Measurements from ENCODE around the gene USP17L21. TPM values are rescaled to one million over a fixed set of nuclear protein-coding genes. Genes with fewer than 3 reads are reported as not detected.
"Not testable (repeated sequence)": the region's sequence is repeated elsewhere in the genome, so short reads cannot be mapped to it uniquely, and the experiment has no call there.

The USP17L21 gene, protein sequence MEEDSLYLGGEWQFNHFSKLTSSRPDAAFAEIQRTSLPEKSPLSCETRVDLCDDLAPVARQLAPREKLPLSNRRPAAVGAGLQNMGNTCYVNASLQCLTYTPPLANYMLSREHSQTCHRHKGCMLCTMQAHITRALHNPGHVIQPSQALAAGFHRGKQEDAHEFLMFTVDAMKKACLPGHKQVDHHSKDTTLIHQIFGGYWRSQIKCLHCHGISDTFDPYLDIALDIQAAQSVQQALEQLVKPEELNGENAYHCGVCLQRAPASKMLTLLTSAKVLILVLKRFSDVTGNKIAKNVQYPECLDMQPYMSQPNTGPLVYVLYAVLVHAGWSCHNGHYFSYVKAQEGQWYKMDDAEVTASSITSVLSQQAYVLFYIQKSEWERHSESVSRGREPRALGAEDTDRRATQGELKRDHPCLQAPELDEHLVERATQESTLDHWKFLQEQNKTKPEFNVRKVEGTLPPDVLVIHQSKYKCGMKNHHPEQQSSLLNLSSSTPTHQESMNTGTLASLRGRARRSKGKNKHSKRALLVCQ
- not detected in 2 replicates for total RNA-seq

DNA sequence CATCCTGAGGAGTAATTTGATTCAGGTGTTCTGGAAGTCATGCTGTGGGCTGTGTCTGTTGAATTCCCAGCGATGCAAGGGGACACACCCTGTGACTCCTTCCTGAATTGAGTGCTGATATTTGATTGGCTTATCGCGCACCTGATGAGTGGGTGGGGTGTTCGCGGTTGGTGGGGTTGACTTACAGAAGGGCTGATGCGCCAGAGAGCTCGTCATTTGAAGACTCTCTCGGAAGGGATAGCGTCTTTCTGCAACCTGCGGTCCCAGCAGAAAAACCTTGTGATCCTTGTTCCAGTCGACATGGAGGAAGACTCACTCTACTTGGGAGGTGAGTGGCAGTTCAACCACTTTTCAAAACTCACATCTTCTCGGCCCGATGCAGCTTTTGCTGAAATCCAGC, at the start of gene USP17L21:
USP17L21 (plus strand) TSS at position 301 of the 400 bp plus-strand sequence; CDS start at position 301, 0 bp downstream.
- intact Hi-C loops (cut with micrococcal nuclease): not testable (repeated sequence)

DNA sequence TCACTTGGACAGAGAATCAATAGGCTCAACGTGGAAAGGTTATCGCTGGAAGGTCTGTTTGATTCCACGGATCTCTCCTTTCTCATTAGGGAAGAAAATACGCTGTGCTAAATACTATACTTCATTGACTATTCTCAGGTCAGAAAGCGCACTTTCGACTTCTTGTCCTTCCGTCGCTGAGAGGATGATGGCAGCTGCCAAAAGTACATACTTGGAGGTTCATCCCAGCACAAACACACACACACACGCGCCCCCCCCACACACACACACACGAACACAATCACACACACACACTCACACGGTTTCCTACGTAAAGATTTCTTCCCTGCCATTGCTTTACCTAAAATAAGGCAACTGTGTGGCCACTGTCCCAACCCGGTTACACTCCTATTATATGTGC, 48.0 kb upstream of the USP17L21 start:
- intact Hi-C loops (cut with micrococcal nuclease): not testable (repeated sequence)

DNA sequence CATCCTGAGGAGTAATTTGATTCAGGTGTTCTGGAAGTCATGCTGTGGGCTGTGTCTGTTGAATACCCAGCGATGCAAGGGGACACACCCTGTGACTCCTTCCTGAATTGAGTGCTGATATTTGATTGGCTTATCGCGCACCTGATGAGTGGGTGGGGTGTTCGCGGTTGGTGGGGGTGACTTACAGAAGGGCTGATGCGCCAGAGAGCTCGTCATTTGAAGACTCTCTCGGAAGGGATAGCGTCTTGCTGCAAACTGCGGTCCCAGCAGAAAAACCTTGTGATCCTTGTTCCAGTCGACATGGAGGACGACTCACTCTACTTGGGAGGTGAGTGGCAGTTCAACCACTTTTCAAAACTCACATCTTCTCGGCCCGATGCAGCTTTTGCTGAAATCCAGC, 47.6 kb upstream of the USP17L21 start, which contains the start of gene USP17L11:
USP17L11 (plus strand) TSS at position 301 of the 400 bp plus-strand sequence; CDS start at position 301, 0 bp downstream.
- intact Hi-C loops (cut with micrococcal nuclease): not testable (repeated sequence)

DNA sequence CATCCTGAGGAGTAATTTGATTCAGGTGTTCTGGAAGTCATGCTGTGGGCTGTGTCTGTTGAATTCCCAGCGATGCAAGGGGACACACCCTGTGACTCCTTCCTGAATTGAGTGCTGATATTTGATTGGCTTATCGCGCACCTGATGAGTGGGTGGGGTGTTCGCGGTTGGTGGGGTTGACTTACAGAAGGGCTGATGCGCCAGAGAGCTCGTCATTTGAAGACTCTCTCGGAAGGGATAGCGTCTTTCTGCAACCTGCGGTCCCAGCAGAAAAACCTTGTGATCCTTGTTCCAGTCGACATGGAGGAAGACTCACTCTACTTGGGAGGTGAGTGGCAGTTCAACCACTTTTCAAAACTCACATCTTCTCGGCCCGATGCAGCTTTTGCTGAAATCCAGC, 42.8 kb upstream of the USP17L21 start, which contains the start of gene USP17L12:
USP17L12 (plus strand) TSS at position 301 of the 400 bp plus-strand sequence; CDS start at position 301, 0 bp downstream.
- intact Hi-C loops (cut with micrococcal nuclease): not testable (repeated sequence)

DNA sequence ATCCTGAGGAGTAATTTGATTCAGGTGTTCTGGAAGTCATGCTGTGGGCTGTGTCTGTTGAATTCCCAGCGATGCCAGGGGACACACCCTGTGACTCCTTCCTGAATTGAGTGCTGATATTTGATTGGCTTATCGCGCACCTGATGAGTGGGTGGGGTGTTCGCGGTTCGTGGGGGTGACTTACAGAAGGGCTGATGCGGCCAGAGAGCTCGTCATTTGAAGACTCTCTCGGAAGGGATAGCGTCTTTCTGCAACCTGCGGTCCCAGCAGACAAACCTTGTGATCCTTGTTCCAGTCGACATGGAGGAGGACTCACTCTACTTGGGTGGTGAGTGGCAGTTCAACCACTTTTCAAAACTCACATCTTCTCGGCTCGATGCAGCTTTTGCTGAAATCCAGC, 38.1 kb upstream of the USP17L21 start, which contains the start of gene USP17L13:
USP17L13 (plus strand) TSS at position 301 of the 400 bp plus-strand sequence; CDS start at position 301, 0 bp downstream.
- intact Hi-C loops (cut with micrococcal nuclease): not testable (repeated sequence)

DNA sequence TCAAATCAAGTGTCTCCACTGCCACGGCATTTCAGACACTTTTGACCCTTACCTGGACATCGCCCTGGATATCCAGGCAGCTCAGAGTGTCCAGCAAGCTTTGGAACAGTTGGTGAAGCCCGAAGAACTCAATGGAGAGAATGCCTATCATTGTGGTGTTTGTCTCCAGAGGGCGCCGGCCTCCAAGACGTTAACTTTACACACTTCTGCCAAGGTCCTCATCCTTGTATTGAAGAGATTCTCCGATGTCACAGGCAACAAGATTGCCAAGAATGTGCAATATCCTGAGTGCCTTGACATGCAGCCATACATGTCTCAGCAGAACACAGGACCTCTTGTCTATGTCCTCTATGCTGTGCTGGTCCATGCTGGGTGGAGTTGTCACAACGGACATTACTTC, 32.4 kb upstream of the USP17L21 start:
- intact Hi-C loops (cut with micrococcal nuclease): not testable (repeated sequence)

DNA sequence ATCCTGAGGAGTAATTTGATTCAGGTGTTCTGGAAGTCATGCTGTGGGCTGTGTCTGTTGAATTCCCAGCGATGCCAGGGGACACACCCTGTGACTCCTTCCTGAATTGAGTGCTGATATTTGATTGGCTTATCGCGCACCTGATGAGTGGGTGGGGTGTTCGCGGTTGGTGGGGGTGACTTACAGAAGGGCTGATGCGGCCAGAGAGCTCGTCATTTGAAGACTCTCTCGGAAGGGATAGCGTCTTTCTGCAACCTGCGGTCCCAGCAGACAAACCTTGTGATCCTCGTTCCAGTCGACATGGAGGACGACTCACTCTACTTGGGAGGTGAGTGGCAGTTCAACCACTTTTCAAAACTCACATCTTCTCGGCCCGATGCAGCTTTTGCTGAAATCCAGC, 28.6 kb upstream of the USP17L21 start, which contains the start of gene USP17L15:
USP17L15 (plus strand) TSS at position 301 of the 400 bp plus-strand sequence; CDS start at position 301, 0 bp downstream.
- intact Hi-C loops (cut with micrococcal nuclease): not testable (repeated sequence)

DNA sequence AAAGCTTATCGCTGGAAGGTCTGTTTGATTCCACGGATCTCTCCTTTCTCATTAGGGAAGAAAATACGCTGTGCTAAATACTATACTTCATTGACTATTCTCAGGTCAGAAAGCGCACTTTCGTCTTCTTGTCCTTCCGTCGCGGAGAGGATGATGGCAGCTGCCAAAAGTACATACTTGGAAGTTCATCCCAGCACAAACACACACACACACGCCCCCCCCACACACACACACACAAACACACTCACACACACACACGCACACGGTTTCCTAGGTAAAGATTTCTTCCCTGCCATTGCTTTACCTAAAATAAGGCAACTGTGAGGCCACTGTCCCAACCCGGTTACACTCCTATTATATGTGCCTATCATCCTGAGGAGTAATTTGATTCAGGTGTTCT, 24.2 kb upstream of the USP17L21 start:
- intact Hi-C loops (cut with micrococcal nuclease): not testable (repeated sequence)

DNA sequence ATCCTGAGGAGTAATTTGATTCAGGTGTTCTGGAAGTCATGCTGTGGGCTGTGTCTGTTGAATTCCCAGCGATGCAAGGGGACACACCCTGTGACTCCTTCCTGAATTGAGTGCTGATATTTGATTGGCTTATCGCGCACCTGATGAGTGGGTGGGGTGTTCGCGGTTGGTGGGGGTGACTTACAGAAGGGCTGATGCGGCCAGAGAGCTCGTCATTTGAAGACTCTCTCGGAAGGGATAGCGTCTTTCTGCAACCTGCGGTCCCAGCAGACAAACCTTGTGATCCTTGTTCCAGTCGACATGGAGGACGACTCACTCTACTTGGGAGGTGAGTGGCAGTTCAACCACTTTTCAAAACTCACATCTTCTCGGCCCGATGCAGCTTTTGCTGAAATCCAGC, 19.1 kb upstream of the USP17L21 start, which contains the start of gene USP17L17:
USP17L17 (plus strand) TSS at position 301 of the 400 bp plus-strand sequence; CDS start at position 301, 0 bp downstream.
- intact Hi-C loops (cut with micrococcal nuclease): not testable (repeated sequence)

DNA sequence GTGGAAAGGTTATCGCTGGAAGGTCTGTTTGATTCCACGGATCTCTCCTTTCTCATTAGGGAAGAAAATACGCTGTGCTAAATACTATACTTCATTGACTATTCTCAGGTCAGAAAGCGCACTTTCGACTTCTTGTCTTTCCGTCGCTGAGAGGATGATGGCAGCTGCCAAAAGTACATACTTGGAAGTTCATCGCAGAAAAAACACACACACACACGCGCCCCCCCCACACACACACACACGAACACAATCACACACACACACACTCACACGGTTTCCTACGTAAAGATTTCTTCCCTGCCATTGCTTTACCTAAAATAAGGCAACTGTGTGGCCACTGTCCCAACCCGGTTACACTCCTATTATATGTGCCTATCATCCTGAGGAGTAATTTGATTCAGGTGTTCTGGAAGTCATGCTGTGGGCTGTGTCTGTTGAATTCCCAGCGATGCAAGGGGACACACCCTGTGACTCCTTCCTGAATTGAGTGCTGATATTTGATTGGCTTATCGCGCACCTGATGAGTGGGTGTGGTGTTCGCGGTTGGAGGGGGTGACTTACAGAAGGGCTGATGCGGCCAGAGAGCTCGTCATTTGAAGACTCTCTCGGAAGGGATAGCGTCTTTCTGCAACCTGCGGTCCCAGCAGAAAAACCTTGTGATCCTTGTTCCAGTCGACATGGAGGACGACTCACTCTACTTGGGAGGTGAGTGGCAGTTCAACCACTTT, 14.6 kb upstream of the USP17L21 start, which contains the start of gene USP17L18:
USP17L18 (plus strand) TSS at position 678 of the 728 bp plus-strand sequence; CDS start at position 678, 0 bp downstream.
- intact Hi-C loops (cut with micrococcal nuclease): not testable (repeated sequence)

DNA sequence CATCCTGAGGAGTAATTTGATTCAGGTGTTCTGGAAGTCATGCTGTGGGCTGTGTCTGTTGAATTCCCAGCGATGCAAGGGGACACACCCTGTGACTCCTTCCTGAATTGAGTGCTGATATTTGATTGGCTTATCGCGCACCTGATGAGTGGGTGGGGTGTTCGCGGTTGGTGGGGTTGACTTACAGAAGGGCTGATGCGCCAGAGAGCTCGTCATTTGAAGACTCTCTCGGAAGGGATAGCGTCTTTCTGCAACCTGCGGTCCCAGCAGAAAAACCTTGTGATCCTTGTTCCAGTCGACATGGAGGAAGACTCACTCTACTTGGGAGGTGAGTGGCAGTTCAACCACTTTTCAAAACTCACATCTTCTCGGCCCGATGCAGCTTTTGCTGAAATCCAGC, 9.6 kb upstream of the USP17L21 start, which contains the start of gene USP17L19:
USP17L19 (plus strand) TSS at position 301 of the 400 bp plus-strand sequence; CDS start at position 301, 0 bp downstream.
- intact Hi-C loops (cut with micrococcal nuclease): not testable (repeated sequence)

DNA sequence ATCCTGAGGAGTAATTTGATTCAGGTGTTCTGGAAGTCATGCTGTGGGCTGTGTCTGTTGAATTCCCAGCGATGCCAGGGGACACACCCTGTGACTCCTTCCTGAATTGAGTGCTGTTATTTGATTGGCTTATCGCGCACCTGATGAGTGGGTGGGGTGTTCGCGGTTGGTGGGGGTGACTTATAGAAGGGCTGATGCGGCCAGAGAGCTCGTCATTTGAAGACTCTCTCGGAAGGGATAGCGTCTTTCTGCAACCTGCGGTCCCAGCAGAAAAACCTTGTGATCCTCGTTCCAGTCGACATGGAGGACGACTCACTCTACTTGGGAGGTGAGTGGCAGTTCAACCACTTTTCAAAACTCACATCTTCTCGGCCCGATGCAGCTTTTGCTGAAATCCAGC, 4.8 kb upstream of the USP17L21 start, which contains the start of gene USP17L20:
USP17L20 (plus strand) TSS at position 301 of the 400 bp plus-strand sequence; CDS start at position 301, 0 bp downstream.
- intact Hi-C loops (cut with micrococcal nuclease): not testable (repeated sequence)

DNA sequence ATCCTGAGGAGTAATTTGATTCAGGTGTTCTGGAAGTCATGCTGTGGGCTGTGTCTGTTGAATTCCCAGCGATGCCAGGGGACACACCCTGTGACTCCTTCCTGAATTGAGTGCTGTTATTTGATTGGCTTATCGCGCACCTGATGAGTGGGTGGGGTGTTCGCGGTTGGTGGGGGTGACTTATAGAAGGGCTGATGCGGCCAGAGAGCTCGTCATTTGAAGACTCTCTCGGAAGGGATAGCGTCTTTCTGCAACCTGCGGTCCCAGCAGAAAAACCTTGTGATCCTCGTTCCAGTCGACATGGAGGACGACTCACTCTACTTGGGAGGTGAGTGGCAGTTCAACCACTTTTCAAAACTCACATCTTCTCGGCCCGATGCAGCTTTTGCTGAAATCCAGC, 4.6 kb downstream of the USP17L21 start, which contains the start of gene USP17L22:
USP17L22 (plus strand) TSS at position 301 of the 400 bp plus-strand sequence; CDS start at position 301, 0 bp downstream.
- intact Hi-C loops (cut with micrococcal nuclease): not testable (repeated sequence)

DNA sequence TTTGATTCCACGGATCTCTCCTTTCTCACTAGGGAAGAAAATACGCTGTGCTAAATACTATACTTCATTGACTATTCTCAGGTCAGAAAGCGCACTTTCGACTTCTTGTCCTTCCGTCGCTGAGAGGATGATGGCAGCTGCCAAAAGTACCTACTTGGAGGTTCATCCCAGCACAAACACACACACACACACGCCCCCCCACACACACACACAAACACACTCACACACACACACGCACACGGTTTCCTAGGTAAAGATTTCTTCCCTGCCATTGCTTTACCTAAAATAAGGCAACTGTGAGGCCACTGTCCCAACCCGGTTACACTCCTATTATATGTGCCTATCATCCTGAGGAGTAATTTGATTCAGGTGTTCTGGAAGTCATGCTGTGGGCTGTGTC, 9.0 kb downstream of the USP17L21 start:
- intact Hi-C loops (cut with micrococcal nuclease): not testable (repeated sequence)

Other genes with a start within 250 kb of the USP17L21 start
- gene FAM90A26, start 92.5 kb upstream of the USP17L21 start, total RNA-seq: not detected in 2 replicates
- gene USP17L10, start 52.2 kb upstream of the USP17L21 start, total RNA-seq: not detected in 2 replicates
- gene USP17L11, start 47.5 kb upstream of the USP17L21 start, total RNA-seq: not detected in 2 replicates
- not detected in 2 replicates for gene USP17L12, start 42.7 kb upstream of the USP17L21 start, total RNA-seq
- not detected in 2 replicates for gene USP17L13, start 38.0 kb upstream of the USP17L21 start, total RNA-seq
- gene USP17L15, start 28.5 kb upstream of the USP17L21 start, total RNA-seq: not detected in 2 replicates
- not detected in 2 replicates for gene USP17L17, start 19.0 kb upstream of the USP17L21 start, total RNA-seq
- gene USP17L18, start 14.2 kb upstream of the USP17L21 start, total RNA-seq: not detected in 2 replicates
- gene USP17L19, start 9.5 kb upstream of the USP17L21 start, total RNA-seq: not detected in 2 replicates
- gene USP17L20, start 4.7 kb upstream of the USP17L21 start, total RNA-seq: not detected in 2 replicates
- not detected in 2 replicates for gene USP17L22, start 4.7 kb downstream of the USP17L21 start, total RNA-seq
- not detected in 2 replicates for gene USP17L24, start 62.3 kb downstream of the USP17L21 start, total RNA-seq
- gene USP17L25, start 67.0 kb downstream of the USP17L21 start, total RNA-seq: not detected in 2 replicates
- gene USP17L26, start 71.8 kb downstream of the USP17L21 start, total RNA-seq: not detected in 2 replicates
- not detected in 2 replicates for gene USP17L5, start 76.5 kb downstream of the USP17L21 start, total RNA-seq
- gene USP17L27, start 81.3 kb downstream of the USP17L21 start, total RNA-seq: not detected in 2 replicates
- gene USP17L28, start 86.0 kb downstream of the USP17L21 start, total RNA-seq: not detected in 2 replicates
- gene USP17L29, start 90.8 kb downstream of the USP17L21 start, total RNA-seq: not detected in 2 replicates
- not detected in 2 replicates for gene USP17L30, start 100.3 kb downstream of the USP17L21 start, total RNA-seq
- gene DEFB131A, start 181.5 kb downstream of the USP17L21 start, total RNA-seq: not detected in 2 replicates